Liver (tissue), 3 donors: ENCODE results near the gene THADA.
A peak's percentile ranks its signal among the peaks of the same experiment; 100 is the strongest.

ENCODE experiments used
- ATF3 ChIP-seq: IDR thresholded peaks from 2 replicates; pipeline ENCODE4 v1.6.1; 2016; ENCODE audit warnings: antibody characterized with exemption
- CTCF ChIP-seq: fragments of 150-350 bp; IDR thresholded peaks from 2 replicates; pipeline ENCODE4 v1.5.1; 2017; ENCODE audit warnings: improper control_type of control experiment, low read depth, low read length; ENCODE audit not compliant: missing input control
- EGR1 ChIP-seq, 2 donors: IDR thresholded peaks; 2 replicates each; pipeline ENCODE4 v1.6.1; 2016 to 2018; ENCODE audit warnings: antibody characterized with exemption in 2 of 2, low read depth in 2 of 2
- GABPA ChIP-seq, 2 donors: IDR thresholded peaks in 1 of 2; conservative IDR thresholded peaks in 1 of 2; 2 replicates each; pipeline ENCODE4 v1.6.1; 2016; ENCODE audit warnings: antibody characterized with exemption in 2 of 2, mild to moderate bottlenecking in 1 of 2, moderate library complexity in 1 of 2
- MAX ChIP-seq: IDR thresholded peaks from 2 replicates; pipeline ENCODE4 v1.6.1; 2016; ENCODE audit warnings: antibody characterized with exemption
- RAD21 ChIP-seq, 2 donors: IDR thresholded peaks; 2 replicates each; pipeline ENCODE4 v1.6.1; 2016; ENCODE audit warnings: antibody characterized with exemption in 2 of 2, mild to moderate bottlenecking in 2 of 2
- TAF1 ChIP-seq: conservative IDR thresholded peaks from 2 replicates; pipeline ENCODE4 v1.6.1; 2016; ENCODE audit warnings: antibody characterized with exemption, mild to moderate bottlenecking
- YY1 ChIP-seq: IDR thresholded peaks from 2 replicates; pipeline ENCODE4 v1.6.1; 2016; ENCODE audit warnings: antibody characterized with exemption, mild to moderate bottlenecking
- TF ChIP-seq, protein P1 (sequence below): IDR thresholded peaks from 2 replicates; pipeline ENCODE4 v1.6.1; 2016; ENCODE audit warnings: antibody characterized with exemption, mild to moderate bottlenecking
- donor health status: healthy.
- donor health status: healthy.

DNA sequence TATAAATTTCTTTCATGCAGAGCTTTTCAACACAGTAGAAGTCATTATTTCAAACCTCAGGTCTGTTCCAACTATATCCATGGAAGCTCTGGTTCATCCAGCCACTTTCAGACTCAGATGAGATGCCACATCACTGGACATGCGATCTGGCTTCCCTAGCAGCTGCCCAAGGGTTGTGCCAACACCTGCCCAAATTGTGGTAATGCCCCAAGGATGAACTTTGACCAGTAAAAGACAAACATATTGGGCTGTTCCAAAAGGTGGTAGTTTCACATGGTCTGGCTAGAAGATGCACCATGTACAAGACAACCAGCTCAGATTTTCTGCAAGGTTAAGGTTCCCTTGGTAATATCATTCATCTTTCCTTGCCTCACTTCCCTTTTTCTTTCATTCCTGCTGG is 101.9 kb downstream of the THADA start:
- TF ChIP-seq MAX (peak; percentile 81), CTCF (no peak), TAF1 (no peak), RAD21 (IDR thresholded peaks at IDR 0.05) (peak in 1 of 2 donors; percentile 51), EGR1 (IDR thresholded peaks at IDR 0.05; ENCODE audit: low read depth in 2 of 2) (no peak), GABPA (IDR thresholded peaks at IDR 0.05 in 1 of 2, conservative IDR thresholded peaks at IDR 0.05 in 1 of 2) (no peak), YY1 (peak; percentile 82), ATF3 (no peak)
- TF ChIP-seq, protein P1, sequence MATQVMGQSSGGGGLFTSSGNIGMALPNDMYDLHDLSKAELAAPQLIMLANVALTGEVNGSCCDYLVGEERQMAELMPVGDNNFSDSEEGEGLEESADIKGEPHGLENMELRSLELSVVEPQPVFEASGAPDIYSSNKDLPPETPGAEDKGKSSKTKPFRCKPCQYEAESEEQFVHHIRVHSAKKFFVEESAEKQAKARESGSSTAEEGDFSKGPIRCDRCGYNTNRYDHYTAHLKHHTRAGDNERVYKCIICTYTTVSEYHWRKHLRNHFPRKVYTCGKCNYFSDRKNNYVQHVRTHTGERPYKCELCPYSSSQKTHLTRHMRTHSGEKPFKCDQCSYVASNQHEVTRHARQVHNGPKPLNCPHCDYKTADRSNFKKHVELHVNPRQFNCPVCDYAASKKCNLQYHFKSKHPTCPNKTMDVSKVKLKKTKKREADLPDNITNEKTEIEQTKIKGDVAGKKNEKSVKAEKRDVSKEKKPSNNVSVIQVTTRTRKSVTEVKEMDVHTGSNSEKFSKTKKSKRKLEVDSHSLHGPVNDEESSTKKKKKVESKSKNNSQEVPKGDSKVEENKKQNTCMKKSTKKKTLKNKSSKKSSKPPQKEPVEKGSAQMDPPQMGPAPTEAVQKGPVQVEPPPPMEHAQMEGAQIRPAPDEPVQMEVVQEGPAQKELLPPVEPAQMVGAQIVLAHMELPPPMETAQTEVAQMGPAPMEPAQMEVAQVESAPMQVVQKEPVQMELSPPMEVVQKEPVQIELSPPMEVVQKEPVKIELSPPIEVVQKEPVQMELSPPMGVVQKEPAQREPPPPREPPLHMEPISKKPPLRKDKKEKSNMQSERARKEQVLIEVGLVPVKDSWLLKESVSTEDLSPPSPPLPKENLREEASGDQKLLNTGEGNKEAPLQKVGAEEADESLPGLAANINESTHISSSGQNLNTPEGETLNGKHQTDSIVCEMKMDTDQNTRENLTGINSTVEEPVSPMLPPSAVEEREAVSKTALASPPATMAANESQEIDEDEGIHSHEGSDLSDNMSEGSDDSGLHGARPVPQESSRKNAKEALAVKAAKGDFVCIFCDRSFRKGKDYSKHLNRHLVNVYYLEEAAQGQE: no peak
